HepG2 (cell line): Measurements from ENCODE around the gene ZFAND3. TPM values are rescaled to one million over a fixed set of nuclear protein-coding genes. Genes with fewer than 3 reads are reported as not detected.

Experiments used
- CBX5 ChIP-seq: sonication (generic); formaldehyde crosslinking; IDR thresholded peaks from 2 replicates; pipeline ENCODE4 v1.4.0; 2020; ENCODE audit warnings: missing genetic modification reagents, borderline replicate concordance
- FIP1L1 ChIP-seq: fragments of 200-400 bp; formaldehyde crosslinking; IDR thresholded peaks from 2 replicates; pipeline ENCODE4 v1.6.1; 2018; ENCODE audit warnings: low read depth, mild to moderate bottlenecking, low read length, moderate library complexity, borderline replicate concordance; ENCODE audit not compliant: insufficient read depth
- GTF3A ChIP-seq: sonication (generic); formaldehyde crosslinking; conservative IDR thresholded peaks from 2 replicates; pipeline ENCODE4 v1.4.0; 2020; ENCODE audit warnings: mild to moderate bottlenecking, missing genetic modification reagents
- MZF1 ChIP-seq: sonication (generic); formaldehyde crosslinking; IDR thresholded peaks from 2 replicates; pipeline ENCODE4 v1.8.1; 2023; ENCODE audit warnings: mild to moderate bottlenecking, missing genetic modification reagents, borderline replicate concordance
- NFRKB ChIP-seq: fragments of 450-650 bp; IDR thresholded peaks from 2 replicates; pipeline ENCODE4 v1.6.1; 2017
- PAWR ChIP-seq: sonication (generic); formaldehyde crosslinking; IDR thresholded peaks from 2 replicates; pipeline ENCODE4 v1.4.0; 2020; ENCODE audit warnings: missing genetic modification reagents, mild to moderate bottlenecking, borderline replicate concordance
- PREB ChIP-seq: sonication (generic); formaldehyde crosslinking; IDR thresholded peaks from 2 replicates; pipeline ENCODE4 v1.4.0; 2020; ENCODE audit warnings: missing genetic modification reagents
- SAFB2 ChIP-seq: sonication (generic); formaldehyde crosslinking; IDR thresholded peaks from 2 replicates; pipeline ENCODE4 v1.5.1; 2020; ENCODE audit warnings: missing genetic modification reagents, low read depth, mild to moderate bottlenecking, borderline replicate concordance
- SMYD3 ChIP-seq: sonication (generic); formaldehyde crosslinking; IDR thresholded peaks from 2 replicates; pipeline ENCODE4 v1.8.1; 2023; ENCODE audit warnings: mild to moderate bottlenecking, missing genetic modification reagents
- SP140L ChIP-seq: sonication (generic); formaldehyde crosslinking; IDR thresholded peaks from 2 replicates; pipeline ENCODE4 v1.4.0; 2020; ENCODE audit warnings: missing genetic modification reagents, borderline replicate concordance
- TARDBP ChIP-seq: sonication (generic); formaldehyde crosslinking; IDR thresholded peaks from 2 replicates; pipeline ENCODE4 v1.8.0; 2022; ENCODE audit warnings: mild to moderate bottlenecking, missing genetic modification reagents
- TCF12 ChIP-seq, 2 experiments: fragments of 450-650 bp in 1 of 2; sonication (generic) in 1 of 2; formaldehyde crosslinking in 1 of 2; IDR thresholded peaks; 2 replicates each; pipeline versions ENCODE4 v1.6.1 to v1.8.0; 2017 to 2022; ENCODE audit warnings: antibody characterized with exemption in 1 of 2, mild to moderate bottlenecking in 1 of 2, missing genetic modification reagents in 1 of 2, moderate library complexity in 1 of 2
- TCF7 ChIP-seq: sonication (generic); IDR thresholded peaks from 2 replicates; pipeline ENCODE4 v1.6.1; 2016; ENCODE audit warnings: antibody characterized with exemption, low read depth
- TEF ChIP-seq: sonication (generic); formaldehyde crosslinking; IDR thresholded peaks from 2 replicates; pipeline ENCODE4 v1.5.0; 2020; ENCODE audit warnings: missing genetic modification reagents
- ZBTB26 ChIP-seq: IDR thresholded peaks from 2 replicates; pipeline ENCODE4 v1.6.1; 2016; ENCODE audit warnings: missing compliant biosample characterization, missing genetic modification reagents, borderline replicate concordance
- ZMAT5 ChIP-seq: sonication (generic); formaldehyde crosslinking; IDR thresholded peaks from 2 replicates; pipeline ENCODE4 v1.5.0; 2020; ENCODE audit warnings: mild to moderate bottlenecking, low read depth, missing genetic modification reagents, borderline replicate concordance
- ZNF121 ChIP-seq: sonication (generic); formaldehyde crosslinking; IDR thresholded peaks from 2 replicates; pipeline ENCODE4 v1.5.0; 2020; ENCODE audit warnings: mild to moderate bottlenecking, missing genetic modification reagents
- ZNF138 ChIP-seq: sonication (generic); formaldehyde crosslinking; IDR thresholded peaks from 2 replicates; pipeline ENCODE4 v1.5.0; 2020; ENCODE audit warnings: mild to moderate bottlenecking, low read depth, missing genetic modification reagents
- ZNF234 ChIP-seq: sonication (generic); formaldehyde crosslinking; conservative IDR thresholded peaks from 2 replicates; pipeline ENCODE4 v1.5.1; 2020; ENCODE audit warnings: mild to moderate bottlenecking, missing genetic modification reagents
- ZNF275 ChIP-seq: sonication (generic); formaldehyde crosslinking; IDR thresholded peaks from 2 replicates; pipeline ENCODE4 v1.8.0; 2022; ENCODE audit warnings: missing genetic modification reagents, mild to moderate bottlenecking, inconsistent platforms, borderline replicate concordance
- ZNF530 ChIP-seq: sonication (generic); formaldehyde crosslinking; IDR thresholded peaks from 2 replicates; pipeline ENCODE4 v1.5.0; 2020; ENCODE audit warnings: low read depth, mild to moderate bottlenecking, missing genetic modification reagents
- ZNF770 ChIP-seq: sonication (generic); formaldehyde crosslinking; IDR thresholded peaks from 2 replicates; pipeline ENCODE4 v1.5.0; 2020; ENCODE audit warnings: mild to moderate bottlenecking, missing genetic modification reagents
- polyA plus RNA-seq, 8 experiments: library from polyadenylated mRNA; depleted of rRNA in 3 of 8; stranded (reverse) in 7 of 8; unstranded in 1 of 8; fragments of >200 nt; fragmentation: Illumina TruSeq in 4 of 8; extraction: Trizol in 4 of 8; gene quantifications; 2 replicates each; pipeline versions ENCODE4 v1.2.1 to v1.2.3, GENCODE V29; 2011 to 2016; ENCODE audit warnings: low read depth in 4 of 8, missing spikeins in 1 of 8, mixed read lengths in 1 of 8; ENCODE audit not compliant: insufficient read depth in 1 of 8
- total RNA-seq, 5 experiments: library from RNA; depleted of rRNA; stranded (reverse); fragments of >200 nt; fragmentation: Illumina TruSeq; extraction: Trizol; gene quantifications; 2 replicates each; pipeline ENCODE4 v1.2.3, GENCODE V29; 2016; ENCODE audit warnings: low read depth in 1 of 5

Gene ZFAND3
- total and polyA plus RNA-seq, 2 of the 13 experiments (the other 11 are each of a cell fraction or from before 2014, with no cell fraction given): 16.4 to 17.1 TPM

- TF ChIP-seq ZBTB26 (CRISPR knock-in tag) (no peak), TARDBP (CRISPR knock-in tag) (peak; percentile 42; the same call in 1 of the 2 replicates), SAFB2 (no peak), ZNF121 (CRISPR knock-in tag) (peak; percentile 20; the same call in 1 of the 2 replicates), TCF12 (IDR thresholded peaks at IDR 0.05) (no peak), TCF12 (CRISPR knock-in tag; IDR thresholded peaks at IDR 0.05) (0 out of 2 replicates have a peak, but pooled peaks have one; percentile 32), ZNF275 (CRISPR knock-in tag) (no peak; the same call in 1 of the 2 replicates), PREB (CRISPR knock-in tag) (no peak), ZNF234 (CRISPR knock-in tag) (0 out of 2 replicates have a peak, but pooled peaks have one; percentile 46), TEF (CRISPR knock-in tag) (no peak), TCF7 (peak; percentile 19; the same call in 1 of the 2 replicates), MZF1 (no peak), SP140L (CRISPR knock-in tag) (no peak; the same call in 1 of the 2 replicates), ZNF138 (CRISPR knock-in tag) (peak; percentile 16; the same call in 1 of the 2 replicates), PAWR (peak; percentile 89; the same call in 1 of the 2 replicates), GTF3A (no peak), SMYD3 (CRISPR knock-in tag) (no peak), ZMAT5 (CRISPR knock-in tag) (no peak), FIP1L1 (no peak), ZNF530 (CRISPR knock-in tag) (no peak), NFRKB (no peak), CBX5 (CRISPR knock-in tag) (0 out of 2 replicates have a peak, but pooled peaks have one; percentile 49), ZNF770 (CRISPR knock-in tag) (peak; percentile 40; the same call in 1 of the 2 replicates)
These were observed at the start of gene ZFAND3 (continued) for GRCh38 chr6:37819177-37819801.
